ENCODE measurements around the gene PDE10A. TPM values are rescaled to one million over a fixed set of nuclear protein-coding genes. Genes with fewer than 3 reads are reported as not detected.

Gene PDE10A
- total RNA-seq, 2 donors from 2014 or later: not detected

GRCh38 chr6:165653607-165654006 lies 9.4 kb downstream of the PDE10A start:
- no peaks in the 10 kb centered on the region for H3K9me3 Mint-ChIP-seq
- H3K27me3 Mint-ChIP-seq: peaks cover 9% of the 10 kb centered on the region
- no peak for ATAC-seq (replicated peaks)
- no peak overlapping the region for H3K4me3 Mint-ChIP-seq
- no peaks in the 10 kb centered on the region for H3K36me3 Mint-ChIP-seq (ENCODE audit: low read depth)
- H3K4me1 Mint-ChIP-seq: no peaks in the 10 kb centered on the region
- H3K27ac Mint-ChIP-seq: no peak overlapping the region

GRCh38 chr6:165653196-165653595 lies 9.8 kb downstream of the PDE10A start:
- Mint-ChIP-seq H3K27me3 (peaks cover 6% of the 10 kb centered on the region), H3K4me3 (no peak overlapping the region)
- no peak for ATAC-seq (replicated peaks)

GRCh38 chr6:165652766-165653165 lies 10.3 kb downstream of the PDE10A start:
- ATAC-seq (replicated peaks): no peak
- H3K4me3 Mint-ChIP-seq: no peak overlapping the region
- no peaks in the 10 kb centered on the region for H3K4me1 Mint-ChIP-seq
- no peaks in the 10 kb centered on the region for H3K36me3 Mint-ChIP-seq (ENCODE audit: low read depth)
- H3K27me3 Mint-ChIP-seq: peaks cover 2% of the 10 kb centered on the region
- no peak overlapping the region for H3K27ac Mint-ChIP-seq
- H3K9me3 Mint-ChIP-seq: no peaks in the 10 kb centered on the region

More at GRCh38 chr6:165653196-165653595, 9.8 kb downstream of the PDE10A start:
- Mint-ChIP-seq H3K36me3 (ENCODE audit: low read depth) (no peaks in the 10 kb centered on the region), H3K9me3 (no peaks in the 10 kb centered on the region), H3K4me1 (no peaks in the 10 kb centered on the region), H3K27ac (no peak overlapping the region)

- no peak overlapping the region for H3K27ac Mint-ChIP-seq
- no peak overlapping the region for H3K4me3 Mint-ChIP-seq
- no peaks in the 10 kb centered on the region for H3K36me3 Mint-ChIP-seq (ENCODE audit: low read depth)
- no peak for ATAC-seq (replicated peaks)
- H3K27me3 Mint-ChIP-seq: no peaks in the 10 kb centered on the region
- no peaks in the 10 kb centered on the region for H3K4me1 Mint-ChIP-seq
- no peaks in the 10 kb centered on the region for H3K9me3 Mint-ChIP-seq
These were observed 13.6 kb downstream of the PDE10A start for GRCh38 chr6:165649166-165650137.

DNA sequence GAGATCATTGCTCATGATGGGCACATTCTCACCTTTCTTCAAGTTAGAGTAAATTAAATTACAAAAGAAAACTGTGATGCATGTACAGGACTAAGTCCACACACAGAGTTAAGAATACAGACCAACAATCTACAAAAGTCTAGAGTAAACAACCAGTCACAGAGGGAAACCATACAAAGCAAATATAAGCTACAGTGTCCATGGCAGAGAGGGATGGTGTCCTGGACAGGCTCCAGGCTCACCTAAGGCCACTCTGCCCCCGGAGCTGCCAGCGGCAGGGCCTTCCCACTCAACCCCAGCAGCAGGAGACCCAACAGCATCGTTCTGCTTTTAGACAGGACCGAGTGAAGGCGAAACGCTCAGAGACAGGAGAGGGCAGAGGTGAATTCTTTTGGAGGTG lies 16.0 kb downstream of the PDE10A start:
- H3K4me1 Mint-ChIP-seq: no peaks in the 10 kb centered on the region
- no peaks in the 10 kb centered on the region for H3K36me3 Mint-ChIP-seq (ENCODE audit: low read depth)
- no peak overlapping the region for H3K27ac Mint-ChIP-seq
- H3K9me3 Mint-ChIP-seq: no peaks in the 10 kb centered on the region
- no peaks in the 10 kb centered on the region for H3K27me3 Mint-ChIP-seq
- ATAC-seq (replicated peaks): no peak
- H3K4me3 Mint-ChIP-seq: no peak overlapping the region

DNA sequence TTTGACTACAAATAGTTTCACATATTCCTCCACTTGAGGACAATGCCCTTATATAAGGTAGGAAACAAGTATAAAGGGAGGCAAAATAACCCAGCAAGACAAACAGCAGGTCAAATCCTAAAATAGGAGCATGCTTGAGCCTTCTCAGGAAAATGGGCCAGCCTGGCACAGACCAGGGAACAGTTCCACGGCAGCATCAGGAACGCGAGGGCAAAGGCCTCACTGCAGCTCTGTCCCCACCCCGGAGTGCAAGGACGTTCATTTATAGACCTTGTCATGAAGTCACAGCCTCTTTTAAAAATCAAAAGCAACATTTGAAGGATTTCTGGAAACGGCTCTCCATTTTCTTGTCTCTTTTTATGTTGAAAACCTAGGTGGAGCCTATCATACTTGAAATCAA lies 17.1 kb downstream of the PDE10A start:
- no peak for ATAC-seq (replicated peaks)
- Mint-ChIP-seq H3K4me3 (no peak overlapping the region), H3K4me1 (no peaks in the 10 kb centered on the region), H3K27ac (no peak overlapping the region), H3K36me3 (ENCODE audit: low read depth) (no peaks in the 10 kb centered on the region), H3K27me3 (no peaks in the 10 kb centered on the region), H3K9me3 (no peaks in the 10 kb centered on the region)

GRCh38 chr6:165644586-165645266 lies 18.3 kb downstream of the PDE10A start:
- H3K9me3 Mint-ChIP-seq: no peaks in the 10 kb centered on the region
- ATAC-seq (replicated peaks): no peak
- no peaks in the 10 kb centered on the region for H3K27me3 Mint-ChIP-seq
- H3K4me1 Mint-ChIP-seq: no peaks in the 10 kb centered on the region
- H3K4me3 Mint-ChIP-seq: no peak overlapping the region
- no peaks in the 10 kb centered on the region for H3K36me3 Mint-ChIP-seq (ENCODE audit: low read depth)
- no peak overlapping the region for H3K27ac Mint-ChIP-seq

DNA sequence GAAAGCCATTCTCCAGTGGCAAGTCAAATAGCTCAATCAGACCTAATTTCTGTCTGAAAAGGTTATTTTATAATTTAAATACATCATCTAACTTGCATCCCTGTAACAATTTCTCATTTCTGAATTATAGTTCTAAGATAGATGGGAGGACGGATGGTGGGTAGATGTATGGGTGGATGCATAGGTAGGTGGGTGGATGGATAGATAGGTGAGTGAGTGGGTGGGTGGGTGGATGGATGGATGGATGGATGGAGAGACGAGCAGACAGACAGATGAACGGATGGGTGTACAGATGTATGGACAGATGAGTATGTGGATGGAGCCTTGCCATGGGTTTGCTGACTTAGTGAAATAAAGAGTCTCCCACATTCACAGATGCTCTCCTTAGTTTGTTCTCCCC lies 20.0 kb downstream of the PDE10A start:
- Mint-ChIP-seq H3K27ac (no peak overlapping the region), H3K9me3 (no peaks in the 10 kb centered on the region)

GRCh38 chr6:165641672-165642156 lies 21.3 kb downstream of the PDE10A start:
- H3K27ac Mint-ChIP-seq: no peak overlapping the region
- H3K36me3 Mint-ChIP-seq (ENCODE audit: low read depth): no peaks in the 10 kb centered on the region
- H3K4me1 Mint-ChIP-seq: no peaks in the 10 kb centered on the region
- H3K4me3 Mint-ChIP-seq: no peak overlapping the region
- H3K27me3 Mint-ChIP-seq: no peaks in the 10 kb centered on the region
- ATAC-seq (replicated peaks): no peak
- no peaks in the 10 kb centered on the region for H3K9me3 Mint-ChIP-seq

More for the DNA sequence above, 20.0 kb downstream of the PDE10A start:
- H3K4me1 Mint-ChIP-seq: no peaks in the 10 kb centered on the region
- no peak for ATAC-seq (replicated peaks)
- H3K36me3 Mint-ChIP-seq (ENCODE audit: low read depth): no peaks in the 10 kb centered on the region
- no peak overlapping the region for H3K4me3 Mint-ChIP-seq
- H3K27me3 Mint-ChIP-seq: no peaks in the 10 kb centered on the region

GRCh38 chr6:165640806-165641205 lies 22.2 kb downstream of the PDE10A start:
- Mint-ChIP-seq H3K4me3 (no peak overlapping the region), H3K9me3 (no peaks in the 10 kb centered on the region), H3K4me1 (no peaks in the 10 kb centered on the region), H3K27me3 (no peaks in the 10 kb centered on the region), H3K27ac (no peak overlapping the region), H3K36me3 (ENCODE audit: low read depth) (no peaks in the 10 kb centered on the region)
- ATAC-seq (replicated peaks): no peak

GRCh38 chr6:165638530-165638929 lies 24.5 kb downstream of the PDE10A start:
- Mint-ChIP-seq H3K9me3 (no peaks in the 10 kb centered on the region), H3K27me3 (no peaks in the 10 kb centered on the region), H3K4me3 (no peak overlapping the region), H3K4me1 (no peaks in the 10 kb centered on the region), H3K36me3 (ENCODE audit: low read depth) (no peaks in the 10 kb centered on the region), H3K27ac (no peak overlapping the region)
- ATAC-seq (replicated peaks): no peak

DNA sequence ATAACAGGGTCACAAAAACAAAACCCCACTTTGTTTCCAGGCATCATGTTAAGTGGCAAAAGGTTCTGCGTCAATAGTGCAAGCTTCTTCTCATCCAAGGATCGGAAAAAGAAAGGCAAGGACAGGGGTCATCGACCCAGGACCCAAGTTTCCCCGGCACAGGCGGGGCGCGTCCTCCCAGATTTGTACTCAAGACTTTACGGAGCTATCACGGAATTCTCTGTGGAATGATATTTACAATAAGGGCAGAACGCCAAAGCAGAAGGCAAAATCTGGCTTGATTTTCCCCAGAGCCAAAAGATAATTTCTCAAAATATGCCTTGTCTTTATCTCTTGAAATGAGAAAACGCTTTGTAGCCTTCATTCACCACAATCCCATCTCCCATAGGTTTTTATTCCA lies 25.5 kb downstream of the PDE10A start:
- no peaks in the 10 kb centered on the region for H3K36me3 Mint-ChIP-seq (ENCODE audit: low read depth)
- H3K27ac Mint-ChIP-seq: no peak overlapping the region
- H3K27me3 Mint-ChIP-seq: peaks cover 5% of the 10 kb centered on the region
- ATAC-seq (replicated peaks): no peak
- H3K4me1 Mint-ChIP-seq: no peaks in the 10 kb centered on the region
- no peaks in the 10 kb centered on the region for H3K9me3 Mint-ChIP-seq
- no peak overlapping the region for H3K4me3 Mint-ChIP-seq

DNA sequence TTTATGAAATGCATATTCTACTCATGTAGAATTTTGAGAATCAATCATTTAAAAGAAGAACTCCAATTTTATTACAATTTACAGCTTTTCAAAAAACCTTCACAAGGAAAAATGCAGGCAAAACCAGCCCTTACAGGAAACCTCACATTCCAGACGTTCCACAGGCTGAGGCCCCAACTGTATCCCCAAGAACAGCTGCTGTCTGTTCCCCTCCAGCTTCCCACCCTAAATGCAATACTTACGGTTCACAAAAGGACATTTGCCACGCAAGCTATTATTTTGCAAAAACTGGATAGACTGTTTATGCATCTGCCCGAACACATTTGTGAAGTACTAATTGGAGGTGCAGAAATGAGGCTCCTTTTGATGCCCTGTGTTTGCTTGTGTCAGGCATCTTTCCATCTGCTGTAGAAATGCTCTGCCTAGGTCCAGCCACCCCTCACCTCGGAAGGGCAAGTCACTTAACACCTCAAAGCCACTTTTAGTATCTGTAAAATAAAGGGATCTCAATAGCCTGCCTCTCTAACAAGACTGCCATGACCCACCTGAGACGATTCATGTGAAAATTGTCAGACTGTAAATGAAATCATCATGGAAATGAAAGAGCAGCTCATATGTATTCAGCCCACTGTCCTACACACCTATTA lies 26.5 kb downstream of the PDE10A start:
- Mint-ChIP-seq H3K36me3 (ENCODE audit: low read depth) (no peaks in the 10 kb centered on the region), H3K4me1 (no peaks in the 10 kb centered on the region), H3K4me3 (no peak overlapping the region), H3K27me3 (peaks cover 5% of the 10 kb centered on the region), H3K27ac (no peak overlapping the region), H3K9me3 (no peaks in the 10 kb centered on the region)
- no peak for ATAC-seq (replicated peaks)

DNA sequence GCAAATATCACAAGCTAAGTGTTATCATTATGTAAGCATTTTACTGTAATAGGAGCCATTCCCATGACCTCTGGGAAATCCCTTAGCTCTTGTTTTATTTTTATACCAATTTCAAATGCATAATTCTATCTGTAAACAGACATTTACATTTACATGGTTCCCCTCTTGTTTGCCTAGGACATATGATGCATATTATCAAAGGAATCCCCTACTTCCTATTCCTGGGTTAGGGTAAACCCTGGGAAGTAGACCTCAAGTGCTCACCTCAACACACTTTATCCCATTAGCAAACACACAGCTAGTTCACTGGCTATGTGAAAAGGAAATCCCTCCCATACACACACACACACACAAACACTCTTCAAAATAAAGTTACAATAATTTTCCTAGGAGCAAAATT lies 27.1 kb downstream of the PDE10A start:
- Mint-ChIP-seq H3K4me1 (no peaks in the 10 kb centered on the region), H3K27ac (no peak overlapping the region), H3K36me3 (ENCODE audit: low read depth) (no peaks in the 10 kb centered on the region), H3K9me3 (no peaks in the 10 kb centered on the region), H3K4me3 (no peak overlapping the region), H3K27me3 (peaks cover 5% of the 10 kb centered on the region)
- ATAC-seq (replicated peaks): no peak
